HG02623 (cell line): Measurements from ENCODE around the gene GLMP.
A peak's percentile ranks its signal among the peaks of the same experiment; 100 is the strongest.
"Not testable (repeated sequence)": the region's sequence is repeated elsewhere in the genome, so short reads cannot be mapped to it uniquely, and the experiment has no call there.

Experiments used
- ATAC-seq: cut with Tn5 transposase; IDR thresholded peaks from one replicate; pipeline ENCODE4 v1.9.1; 2021; ENCODE audit warnings: moderate library complexity; ENCODE audit not compliant: unreplicated experiment

The GLMP gene, protein sequence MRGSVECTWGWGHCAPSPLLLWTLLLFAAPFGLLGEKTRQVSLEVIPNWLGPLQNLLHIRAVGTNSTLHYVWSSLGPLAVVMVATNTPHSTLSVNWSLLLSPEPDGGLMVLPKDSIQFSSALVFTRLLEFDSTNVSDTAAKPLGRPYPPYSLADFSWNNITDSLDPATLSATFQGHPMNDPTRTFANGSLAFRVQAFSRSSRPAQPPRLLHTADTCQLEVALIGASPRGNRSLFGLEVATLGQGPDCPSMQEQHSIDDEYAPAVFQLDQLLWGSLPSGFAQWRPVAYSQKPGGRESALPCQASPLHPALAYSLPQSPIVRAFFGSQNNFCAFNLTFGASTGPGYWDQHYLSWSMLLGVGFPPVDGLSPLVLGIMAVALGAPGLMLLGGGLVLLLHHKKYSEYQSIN

DNA sequence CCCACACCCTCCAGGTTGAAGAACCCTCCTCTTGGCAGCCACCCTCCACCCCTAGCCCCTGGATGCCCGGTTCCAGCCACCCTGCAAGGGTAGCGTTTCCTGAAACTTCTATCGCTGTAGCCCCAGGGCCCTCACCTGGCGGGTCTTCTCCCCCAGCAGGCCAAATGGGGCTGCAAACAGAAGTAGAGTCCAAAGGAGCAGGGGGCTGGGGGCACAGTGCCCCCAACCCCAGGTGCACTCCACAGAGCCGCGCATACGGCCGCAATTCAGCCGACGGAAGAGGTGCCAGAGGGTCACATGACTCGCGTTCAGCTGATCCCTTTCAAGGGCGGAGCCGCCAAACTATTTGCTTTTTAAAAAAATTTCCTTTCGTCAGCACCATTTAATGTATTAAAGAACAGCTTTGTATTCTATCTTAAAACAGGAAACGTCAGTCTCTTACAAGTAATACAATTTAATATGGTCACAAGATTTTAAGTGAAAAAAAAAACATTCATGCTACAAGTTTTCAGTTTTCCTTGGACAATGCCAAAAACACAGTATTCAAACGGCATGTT is at the start of gene GLMP:
Gene GLMP, minus strand, starts transcription at position 289 of the 557 bp plus-strand sequence. Its CDS starts 34 bp downstream, at position 255.
- ATAC-seq = no peak

DNA sequence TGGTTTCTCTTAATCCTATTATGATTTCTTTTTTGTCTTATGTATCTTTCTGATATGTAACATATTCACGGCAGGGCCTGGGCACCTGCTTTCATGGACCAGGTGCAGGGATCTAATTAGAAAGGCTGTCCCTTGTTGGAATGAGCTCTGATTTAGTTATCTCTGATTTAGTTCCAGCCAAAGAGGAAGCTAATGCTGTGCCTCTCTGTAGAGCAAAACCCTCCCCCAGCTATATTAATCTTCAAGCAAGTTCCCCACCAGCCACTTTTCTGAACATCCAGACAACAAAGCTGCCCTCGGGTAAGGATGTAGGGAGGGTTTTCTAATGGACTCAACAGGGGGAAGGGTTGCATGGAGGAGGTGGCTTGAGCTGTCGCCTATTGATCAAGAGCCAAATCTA is 48.9 kb upstream of the GLMP start:
- ATAC-seq = no peak

DNA sequence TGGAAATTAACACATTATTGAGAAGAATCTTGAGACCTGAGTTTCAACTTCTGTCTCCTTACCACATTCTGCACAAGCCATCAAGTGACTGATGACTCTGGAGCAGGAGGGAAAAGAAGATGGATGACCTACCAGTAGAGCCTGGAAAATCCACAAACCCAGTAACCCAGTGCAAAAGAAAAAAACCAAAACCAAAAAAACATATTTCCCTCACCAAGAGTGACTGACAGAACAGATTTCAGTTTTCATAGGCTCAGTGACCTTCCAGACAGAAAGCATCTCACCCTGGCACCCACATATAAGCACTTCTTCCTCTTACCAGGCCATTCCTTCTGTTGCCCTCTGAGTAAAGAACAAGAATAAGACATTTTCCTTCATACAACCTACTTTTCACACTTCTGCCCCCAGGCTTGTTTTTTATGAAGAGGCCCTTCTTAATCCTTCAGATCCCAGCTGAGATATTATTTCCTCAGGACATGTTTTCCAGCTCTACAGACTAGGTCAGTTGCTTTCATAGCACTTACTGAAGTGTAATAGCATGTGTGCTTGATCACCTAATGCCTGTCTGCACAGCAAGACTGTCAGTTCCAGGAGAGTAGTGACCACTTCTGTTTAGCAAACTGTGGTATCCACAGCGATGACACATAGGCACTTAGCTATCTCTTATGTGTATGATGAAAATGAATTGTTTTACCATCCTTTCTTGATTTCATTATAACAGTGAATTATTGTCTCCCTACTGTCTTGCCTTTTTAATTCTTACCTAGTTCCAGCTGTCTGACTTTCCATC is 46.9 kb upstream of the GLMP start:
- ATAC-seq = no peak

DNA sequence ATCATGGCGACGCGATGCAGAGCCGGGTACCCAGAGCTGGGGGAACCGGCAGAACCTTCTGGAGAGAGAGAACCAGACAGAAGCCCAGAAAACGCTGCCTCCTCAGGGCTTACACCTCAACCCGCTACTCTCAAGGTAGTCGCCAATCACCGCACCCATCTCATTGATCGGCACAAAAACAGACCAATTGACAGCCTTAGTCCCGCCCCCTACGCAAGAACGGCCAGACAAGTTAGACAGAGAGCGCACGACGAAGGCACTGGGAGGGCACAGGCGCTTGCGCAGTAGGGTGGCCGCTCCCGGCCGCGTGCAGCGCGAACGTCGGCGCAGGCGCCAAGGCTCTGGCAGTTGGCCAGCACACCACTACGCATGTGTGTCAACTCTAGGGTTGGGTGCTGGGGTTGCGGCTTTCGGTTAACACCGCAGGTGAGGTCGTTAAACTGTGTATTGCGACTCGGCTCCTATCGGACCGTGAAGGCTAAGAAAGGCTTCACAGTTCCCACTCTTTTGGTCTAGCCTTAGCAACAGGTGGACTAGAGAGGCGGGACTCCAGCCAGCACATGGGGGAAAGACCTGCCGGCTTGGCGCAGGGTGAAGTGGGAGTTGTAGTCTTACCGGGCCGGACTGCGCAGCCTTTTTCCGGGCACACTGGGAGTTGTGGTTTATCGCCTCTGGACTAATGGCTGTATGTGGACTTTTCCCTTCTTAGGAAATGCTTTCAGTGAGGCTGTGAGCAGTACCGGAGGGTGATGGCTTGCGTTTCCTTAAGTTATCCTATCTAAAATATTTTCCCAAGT is 42.9 kb upstream of the GLMP start, which contains the start of the genes CCT3 and TSACC:
Gene CCT3, minus strand, starts transcription at position 113 of the 797 bp plus-strand sequence. Its CDS starts 108 bp downstream, at position 5.
Gene TSACC, plus strand, starts transcription at position 347 of the 797 bp plus-strand sequence. CDS start 1,232 bp downstream, outside the sequence.
- peak; percentile 92 for ATAC-seq

DNA sequence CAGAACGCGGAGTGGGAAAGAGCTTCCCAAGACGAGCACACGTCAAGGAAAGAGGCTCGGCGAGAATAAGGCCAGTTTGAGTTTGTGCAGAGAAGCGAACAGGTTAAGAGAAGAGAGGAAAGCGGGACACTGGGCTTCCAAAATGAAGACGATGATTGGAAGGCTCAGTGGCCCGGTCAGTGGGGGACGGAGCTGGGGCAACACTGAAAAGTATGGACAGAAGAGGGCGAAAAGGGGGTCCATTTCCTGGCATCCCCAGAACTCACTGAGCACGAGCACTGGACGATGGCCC is 42.4 kb upstream of the GLMP start:
- no peak for ATAC-seq

DNA sequence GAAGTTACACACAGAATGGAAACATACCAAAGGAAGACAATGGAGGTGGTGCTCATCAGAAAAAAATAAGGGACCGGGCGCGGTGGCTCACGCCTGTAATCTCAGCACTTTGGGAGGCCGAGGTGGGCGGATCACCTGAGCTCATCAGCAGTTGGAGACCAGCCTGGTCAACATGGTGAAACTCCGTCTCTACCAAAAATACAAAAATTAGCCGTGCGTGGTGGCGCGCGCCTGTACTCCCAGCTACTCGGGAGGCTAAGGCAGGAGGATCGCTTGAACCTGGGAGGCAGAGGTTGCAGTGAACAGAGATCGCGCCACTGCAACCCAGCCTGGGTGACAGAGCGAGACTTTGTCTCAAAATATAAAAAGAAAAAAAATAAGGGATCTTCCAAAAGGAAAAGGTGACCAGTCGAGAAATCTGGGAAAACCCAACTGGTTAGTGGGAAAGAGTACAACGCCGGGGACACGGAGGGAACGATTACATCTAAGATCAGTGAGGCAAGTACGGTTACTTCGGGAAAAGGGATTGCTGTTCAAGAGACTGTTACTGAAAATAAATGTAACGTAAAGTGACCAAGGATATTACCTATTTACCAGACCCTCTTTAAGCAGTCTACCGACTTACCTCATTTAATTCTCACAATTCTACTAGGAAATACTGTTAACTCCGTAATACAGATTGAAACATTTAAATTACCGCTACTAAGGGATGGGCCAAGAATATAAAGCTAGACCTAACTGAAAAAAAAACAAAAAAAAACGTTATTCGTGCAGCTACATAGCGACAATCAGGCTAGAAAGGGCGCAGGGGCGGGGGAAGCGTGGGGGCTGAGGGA is 41.8 kb upstream of the GLMP start:
- ATAC-seq = no peak

DNA sequence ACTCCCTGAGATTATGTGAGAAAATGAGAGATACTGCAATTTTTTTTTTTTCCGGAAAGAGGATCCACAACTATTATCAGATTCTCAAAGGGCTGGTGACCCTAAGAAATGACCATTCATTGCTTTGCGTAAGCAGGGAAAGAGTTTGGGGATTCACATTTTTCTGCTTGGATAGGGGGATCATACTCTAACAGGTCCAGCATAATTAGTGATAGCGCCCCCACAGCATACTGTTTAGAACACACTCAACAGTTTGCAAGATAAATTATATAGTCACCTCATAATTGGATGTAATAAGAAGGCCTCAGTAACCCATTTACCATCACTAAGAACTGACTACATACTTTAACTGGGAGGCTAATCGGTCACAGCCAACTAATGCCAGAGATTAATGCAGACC is 40.8 kb upstream of the GLMP start:
- ATAC-seq = no peak

DNA sequence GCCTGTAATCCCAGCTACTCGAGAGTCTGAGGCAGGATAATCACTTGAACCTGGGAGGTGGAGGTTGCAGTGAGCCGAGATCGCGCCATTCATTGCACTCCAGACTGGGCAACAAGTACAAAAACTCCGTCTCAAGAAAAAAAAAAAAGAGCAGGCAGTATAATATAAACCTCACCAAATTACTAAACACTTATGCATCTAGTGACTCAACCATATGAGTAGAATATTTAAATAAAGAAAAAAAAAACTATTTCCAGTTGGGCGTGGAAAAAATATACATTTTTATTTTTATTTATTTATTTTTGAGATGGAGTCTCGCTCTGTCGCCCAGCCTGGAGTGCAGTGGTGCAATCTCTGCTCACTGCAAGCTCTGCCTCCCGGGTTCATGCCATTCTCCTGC is 27.7 kb upstream of the GLMP start:
- not testable (repeated sequence) for ATAC-seq

DNA sequence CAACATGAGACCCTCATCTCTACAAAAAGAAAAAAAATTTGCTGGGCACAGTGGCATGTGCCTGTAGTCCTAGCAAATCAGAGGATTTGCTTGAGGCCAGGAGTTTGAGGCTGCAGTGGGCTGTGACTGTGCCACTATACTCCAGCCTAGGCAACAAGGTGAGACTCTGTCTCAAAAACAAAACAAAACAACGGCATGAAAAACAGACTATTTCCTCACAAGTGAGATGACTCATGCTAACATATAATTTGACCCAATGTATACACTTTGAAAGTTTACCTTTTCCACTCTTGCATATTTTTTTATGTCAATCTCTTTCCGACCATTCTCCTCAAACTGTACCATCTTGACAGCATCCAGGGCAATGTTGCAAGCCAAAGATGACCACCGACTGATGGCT is 25.1 kb upstream of the GLMP start:
- no peak for ATAC-seq

DNA sequence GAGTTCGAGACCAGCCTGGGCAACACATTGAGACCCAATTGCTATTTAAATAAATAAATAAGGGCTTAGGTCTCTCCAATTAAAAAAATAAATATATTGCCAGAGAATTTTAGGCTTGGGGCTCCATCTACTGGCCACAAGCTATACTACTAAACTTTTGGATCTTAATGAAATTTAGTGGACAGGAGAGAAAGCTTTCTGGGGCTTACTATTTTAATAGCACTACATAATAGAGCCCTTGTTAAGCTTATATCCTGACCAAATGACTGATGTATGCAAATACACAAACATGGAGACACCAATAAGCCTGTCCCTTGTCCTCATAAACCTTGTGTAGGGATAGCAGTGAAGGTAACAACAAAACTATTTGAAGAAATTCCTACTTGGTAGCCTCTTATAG is 24.2 kb upstream of the GLMP start:
- ATAC-seq = no peak

DNA sequence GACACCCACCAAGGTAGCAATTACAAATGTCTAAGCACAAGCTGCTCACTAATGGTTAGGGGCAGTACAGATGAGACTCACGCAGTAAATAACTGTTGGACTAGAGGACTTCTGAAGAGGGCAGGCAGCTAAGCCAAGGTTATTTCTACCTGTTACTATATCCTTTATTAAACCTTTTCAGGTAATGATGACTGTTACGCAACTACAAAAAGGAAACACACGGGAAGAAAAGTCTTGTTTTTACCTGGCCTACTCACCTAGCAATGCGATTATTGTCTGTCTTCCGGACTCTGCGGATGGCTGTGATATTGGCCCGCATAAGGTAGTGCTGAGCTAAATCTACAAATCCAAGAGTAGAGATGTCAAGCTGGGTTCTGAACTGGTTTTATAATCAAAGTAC is 21.4 kb upstream of the GLMP start:
- ATAC-seq = no peak

DNA sequence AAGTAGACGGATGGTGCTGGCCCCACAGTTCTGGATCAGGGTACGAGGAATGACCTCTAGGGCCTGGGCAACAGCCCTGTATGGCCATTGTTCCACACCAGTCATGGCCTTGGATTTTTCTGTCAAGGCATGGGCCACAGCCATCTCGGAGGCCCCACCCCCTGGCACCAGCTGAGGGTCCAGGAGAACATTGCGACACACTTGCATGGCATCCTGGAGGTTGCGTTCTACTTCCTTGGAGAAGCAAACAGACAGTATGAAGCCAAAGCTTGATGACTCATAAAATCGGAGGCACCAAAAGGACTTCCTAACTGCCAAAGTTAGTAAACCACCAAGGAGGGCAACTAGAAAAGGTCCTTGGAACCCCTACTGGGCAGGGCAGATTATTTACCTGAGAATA is 15.5 kb upstream of the GLMP start:
- ATAC-seq = no peak

DNA sequence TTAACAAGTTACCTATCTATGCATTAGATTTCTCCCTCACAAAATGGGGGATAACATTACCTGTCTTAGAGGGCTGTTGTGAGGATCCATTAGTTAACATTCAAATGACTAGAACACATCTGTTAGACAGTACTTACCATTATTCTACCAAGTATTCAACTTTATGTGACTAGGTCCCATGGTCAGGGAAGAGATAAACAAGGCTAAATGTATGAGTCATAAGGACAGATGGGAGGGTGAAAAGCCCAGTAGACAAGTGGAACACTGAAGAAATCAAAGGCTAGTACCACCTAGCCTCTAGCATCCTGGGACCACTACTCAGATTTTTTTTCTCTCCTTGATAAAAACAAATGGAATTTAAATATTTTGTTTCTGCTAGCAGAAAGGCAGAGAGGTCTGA is 12.6 kb upstream of the GLMP start:
- ATAC-seq = no peak

DNA sequence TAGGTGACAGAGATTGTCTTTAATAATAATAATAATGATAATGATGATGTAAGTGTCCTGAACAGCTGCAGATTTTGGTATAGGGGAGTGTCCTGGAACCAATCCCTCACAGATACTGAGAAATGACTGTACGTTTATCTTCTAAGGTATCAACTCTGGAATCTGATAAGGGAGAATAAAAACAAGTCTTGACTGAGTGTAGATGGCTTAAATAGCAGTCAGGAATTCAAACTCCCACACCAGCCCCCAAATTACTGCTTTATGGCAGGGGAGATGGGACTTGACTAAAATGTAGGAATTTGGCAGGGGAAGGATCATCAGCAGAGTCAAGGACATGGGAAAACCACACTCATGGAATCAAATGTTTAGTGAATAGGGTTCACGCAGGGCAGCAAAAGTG is 9.7 kb upstream of the GLMP start:
- ATAC-seq = no peak

DNA sequence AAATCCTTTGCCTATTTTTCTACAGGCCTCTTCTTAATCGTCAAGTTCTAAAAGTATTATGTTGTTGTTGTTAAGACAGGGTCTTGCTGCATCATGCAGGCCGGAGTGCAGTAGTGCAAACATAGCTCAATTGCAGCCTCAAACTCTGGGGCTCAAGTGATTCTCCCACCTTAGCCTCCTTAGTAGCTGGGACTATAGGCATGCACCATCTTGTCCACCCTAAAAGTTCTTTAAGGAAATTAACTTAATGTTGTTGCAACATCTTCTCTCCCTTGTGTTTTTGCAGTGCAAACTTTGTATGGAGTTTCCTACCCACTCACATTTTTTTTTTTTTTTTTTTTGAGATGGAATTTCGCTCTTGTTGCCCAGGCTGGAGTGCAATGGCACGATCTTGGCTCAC is 7.8 kb upstream of the GLMP start:
- no peak for ATAC-seq

DNA sequence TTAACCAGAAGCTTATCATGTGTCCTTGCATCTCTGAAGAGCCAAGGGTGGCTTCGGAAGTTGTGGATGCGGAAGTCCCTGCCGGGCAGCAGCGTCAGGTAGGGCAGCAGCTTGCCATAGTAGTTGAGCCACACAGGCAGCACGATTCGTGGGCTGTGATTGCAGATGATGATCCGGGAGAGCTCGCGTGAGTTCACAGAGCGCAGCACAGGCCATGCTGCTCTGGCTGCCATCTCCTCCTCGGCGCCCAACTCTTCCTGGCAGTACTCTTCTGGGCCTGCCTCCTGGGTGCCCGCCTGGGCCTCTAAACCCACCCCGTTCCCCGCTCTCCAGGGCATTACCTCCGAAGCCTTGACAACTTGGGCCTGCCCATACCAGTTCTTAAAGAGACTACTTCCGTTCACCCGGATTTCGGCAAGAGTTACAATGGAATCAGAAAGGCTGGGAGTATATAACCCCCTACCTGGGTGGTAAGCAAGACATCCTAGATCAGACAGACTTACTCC is 3.4 kb upstream of the GLMP start, which contains the start of gene VHLL:
Gene VHLL, minus strand, starts transcription at position 456 of the 506 bp plus-strand sequence. Its CDS starts 118 bp downstream, at position 338.
- no peak for ATAC-seq

DNA sequence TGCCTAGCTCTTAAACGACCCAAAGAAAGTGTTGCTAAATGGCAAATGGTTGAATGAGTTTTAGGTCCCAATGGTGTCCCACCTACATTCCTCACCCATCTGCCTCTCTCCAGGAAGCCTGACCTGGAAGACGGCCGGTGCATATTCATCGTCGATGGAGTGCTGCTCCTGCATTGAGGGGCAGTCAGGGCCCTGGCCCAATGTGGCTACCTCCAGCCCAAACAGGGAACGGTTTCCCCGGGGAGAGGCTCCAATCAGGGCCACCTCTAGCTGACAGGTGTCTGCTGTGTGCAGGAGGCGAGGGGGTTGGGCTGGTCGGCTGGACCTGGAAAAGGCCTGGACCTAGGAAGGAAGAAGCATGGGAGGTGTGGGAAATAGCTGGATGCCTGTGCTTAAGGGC is 1.6 kb downstream of the GLMP start:
- ATAC-seq = no peak

DNA sequence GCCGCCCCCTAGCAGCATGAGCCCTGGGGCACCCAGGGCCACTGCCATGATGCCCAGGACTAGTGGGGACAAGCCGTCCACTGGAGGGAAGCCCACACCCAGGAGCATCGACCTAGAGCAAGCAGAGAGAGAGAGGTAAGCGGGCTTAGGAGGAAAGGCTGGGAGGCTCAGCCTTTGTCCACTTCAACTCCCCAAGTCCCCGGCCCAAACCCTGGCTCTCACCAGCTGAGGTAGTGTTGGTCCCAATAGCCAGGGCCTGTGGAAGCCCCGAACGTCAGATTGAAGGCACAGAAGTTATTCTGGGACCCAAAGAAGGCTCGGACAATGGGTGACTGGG is 2.4 kb downstream of the GLMP start:
- ATAC-seq = no peak

DNA sequence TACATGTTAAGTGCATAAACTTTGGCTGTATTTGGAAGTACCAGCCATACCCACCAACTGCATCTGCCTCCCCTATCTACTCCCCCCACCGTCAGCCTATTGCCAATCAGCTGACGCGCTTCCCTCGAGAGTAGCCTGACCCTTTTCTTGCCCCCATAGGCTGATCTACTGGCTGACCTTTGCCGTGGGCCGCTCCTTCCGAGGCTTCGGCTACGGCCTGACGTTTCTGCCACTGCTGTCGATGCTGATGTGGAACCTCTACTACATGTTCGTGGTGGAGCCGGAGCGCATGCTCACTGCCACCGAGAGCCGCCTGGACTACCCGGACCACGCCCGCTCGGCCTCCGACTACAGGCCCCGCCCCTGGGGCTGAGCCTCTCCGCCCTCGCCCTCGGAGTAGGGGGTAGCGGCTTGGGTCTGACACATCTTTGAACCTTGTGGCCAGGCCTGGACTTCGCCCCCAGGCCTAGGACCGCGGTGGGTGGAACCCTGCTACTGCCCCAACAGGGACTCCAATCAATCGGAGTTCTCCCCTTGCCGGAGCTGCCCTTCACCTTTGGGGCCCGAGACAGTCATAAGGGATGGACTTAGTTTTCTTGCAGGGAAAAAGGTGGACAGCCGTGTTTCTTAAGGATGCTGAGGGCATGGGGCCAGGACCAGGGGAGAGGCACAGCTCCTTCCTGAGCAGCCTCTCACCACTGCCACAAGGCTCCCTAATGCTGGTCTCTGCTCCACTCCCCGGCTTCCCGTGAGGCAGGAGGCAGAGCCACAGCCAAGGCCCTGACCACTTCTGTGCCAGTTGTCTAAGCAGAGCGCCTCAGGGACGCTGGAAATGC is 4.0 kb downstream of the GLMP start:
- ATAC-seq = no peak
